NCI-H526 treated with DMSO at 0.1 percent for 48 hours (cell line): ENCODE results near the gene EDEM1.
"Not testable (repeated sequence)": the region's sequence is repeated elsewhere in the genome, so short reads cannot be mapped to it uniquely, and the experiment has no call there.

Experiments
- DNase-seq: peaks from one replicate; lab custom pipeline; 2025; lab: John Stamatoyannopoulos, UW

The EDEM1 gene

GRCh38 chr3:5172018-5172417, 15.5 kb upstream of the EDEM1 start:
- no peak for DNase-seq

- not testable (repeated sequence) for DNase-seq
Observed at GRCh38 chr3:5179036-5179435, 8.5 kb upstream of the EDEM1 start.

DNA sequence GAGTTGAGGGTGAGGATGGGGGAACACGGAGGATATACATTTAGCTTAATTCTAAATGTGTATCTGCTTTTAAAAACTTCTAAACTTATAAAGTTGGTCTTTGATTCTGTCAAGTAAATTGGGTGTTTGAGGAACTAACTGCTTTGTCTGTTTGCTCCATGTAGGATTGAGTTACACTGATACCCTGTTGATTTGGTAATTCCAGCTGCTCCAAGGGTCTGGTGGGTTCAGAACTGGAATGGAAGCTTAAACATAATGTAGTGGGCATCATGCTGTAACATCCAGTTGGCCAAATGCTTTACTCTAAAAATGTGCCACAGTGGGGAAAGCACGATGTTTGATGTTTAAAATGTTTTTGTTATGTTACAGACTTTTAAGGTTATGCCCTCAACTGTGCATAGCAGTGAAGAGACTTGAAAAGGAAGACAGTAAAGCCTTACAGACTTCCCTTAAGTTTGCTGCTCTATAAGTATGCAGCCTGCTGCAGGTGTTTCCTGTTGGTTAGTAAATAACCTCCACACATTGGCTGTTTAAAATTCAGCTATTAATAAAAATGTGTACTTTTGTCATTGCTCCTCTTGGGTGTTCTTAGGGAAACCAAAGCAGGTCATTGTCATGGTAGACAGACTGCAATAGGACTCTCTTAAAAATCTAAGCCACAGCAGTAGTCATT, 5.9 kb upstream of the EDEM1 start:
- DNase-seq = no peak

GRCh38 chr3:5183714-5184113, 3.8 kb upstream of the EDEM1 start:
- DNase-seq = not testable (repeated sequence)

- DNase-seq = no peak
Observed at GRCh38 chr3:5184499-5184898, 3.0 kb upstream of the EDEM1 start.

DNA sequence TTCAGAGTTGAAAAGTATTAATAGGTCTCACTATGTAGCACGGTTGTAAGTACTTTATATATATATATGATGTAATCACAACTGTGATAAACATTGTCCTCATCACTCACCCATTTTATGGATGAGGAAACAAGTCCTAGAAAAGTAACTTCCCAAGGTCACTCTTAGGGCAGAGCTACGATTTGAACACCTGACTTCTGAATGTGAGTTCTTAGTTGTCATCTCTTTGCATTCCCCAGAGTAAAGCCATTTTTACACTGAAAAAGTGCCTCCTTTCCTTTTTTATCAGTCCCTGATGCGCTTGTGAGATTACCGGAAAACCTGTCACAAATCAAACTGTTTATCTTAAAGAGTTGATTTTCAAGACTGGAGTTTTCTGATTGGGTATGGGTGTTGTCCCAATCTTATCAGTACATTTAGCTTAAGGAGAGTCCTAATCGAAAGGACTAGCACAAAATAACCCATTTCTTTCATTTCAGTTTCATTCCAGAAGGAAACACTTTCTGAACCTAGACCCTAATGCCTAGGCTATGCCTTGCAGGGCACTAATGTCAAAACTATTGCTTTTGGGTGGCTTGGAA, 2.3 kb upstream of the EDEM1 start:
- no peak for DNase-seq

DNA sequence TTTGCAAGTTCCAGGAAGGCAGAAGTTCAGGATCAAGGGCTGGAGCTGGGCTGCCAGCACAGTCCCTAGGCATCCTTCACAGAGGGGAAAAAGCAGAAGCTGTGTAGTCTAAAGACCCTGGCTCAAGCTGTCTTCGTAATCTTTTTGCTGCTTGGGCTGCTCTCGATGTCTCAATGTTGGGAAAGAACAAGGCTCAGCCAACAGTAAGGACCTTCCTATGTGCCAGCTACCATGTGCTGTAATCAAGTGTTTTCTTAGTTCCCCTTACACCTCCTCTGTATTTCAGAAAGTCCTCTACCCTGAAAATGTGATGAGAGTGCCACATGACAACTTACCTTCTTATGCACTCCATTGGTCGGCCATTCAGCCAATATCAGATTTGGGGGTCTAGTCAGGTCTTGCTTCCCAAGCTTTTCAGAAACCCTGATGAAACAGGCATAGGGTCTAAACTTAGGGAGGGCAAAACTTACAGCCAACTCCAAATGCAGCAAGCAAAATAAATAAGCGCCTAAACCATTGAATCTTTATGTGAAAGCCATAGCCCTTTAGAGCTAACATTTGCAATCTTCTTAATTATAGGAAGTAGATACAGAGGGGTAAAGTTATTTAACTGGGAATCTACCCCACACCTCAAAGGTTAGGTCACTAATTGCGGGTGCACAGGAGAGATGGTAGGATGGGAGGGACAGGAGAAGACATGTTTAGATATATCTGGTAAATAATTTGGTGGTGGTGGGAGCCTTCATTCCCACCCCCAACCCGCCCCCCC, 1.2 kb upstream of the EDEM1 start:
- DNase-seq = no peak

DNA sequence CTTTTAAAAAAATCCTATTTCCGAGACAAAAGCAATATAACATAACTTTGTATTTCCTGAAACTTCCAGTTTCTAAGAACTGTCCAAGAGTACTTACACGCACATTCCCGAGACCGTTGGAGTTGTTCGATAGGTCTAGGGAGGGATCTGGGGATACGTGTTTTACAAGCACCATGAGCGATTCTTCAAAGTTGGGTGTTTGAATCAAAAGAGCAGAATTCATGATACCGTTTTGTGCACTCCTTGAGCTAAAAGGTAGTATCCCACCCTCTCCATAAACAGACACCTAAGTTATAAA, 700 bp upstream of the EDEM1 start:
- no peak for DNase-seq

DNA sequence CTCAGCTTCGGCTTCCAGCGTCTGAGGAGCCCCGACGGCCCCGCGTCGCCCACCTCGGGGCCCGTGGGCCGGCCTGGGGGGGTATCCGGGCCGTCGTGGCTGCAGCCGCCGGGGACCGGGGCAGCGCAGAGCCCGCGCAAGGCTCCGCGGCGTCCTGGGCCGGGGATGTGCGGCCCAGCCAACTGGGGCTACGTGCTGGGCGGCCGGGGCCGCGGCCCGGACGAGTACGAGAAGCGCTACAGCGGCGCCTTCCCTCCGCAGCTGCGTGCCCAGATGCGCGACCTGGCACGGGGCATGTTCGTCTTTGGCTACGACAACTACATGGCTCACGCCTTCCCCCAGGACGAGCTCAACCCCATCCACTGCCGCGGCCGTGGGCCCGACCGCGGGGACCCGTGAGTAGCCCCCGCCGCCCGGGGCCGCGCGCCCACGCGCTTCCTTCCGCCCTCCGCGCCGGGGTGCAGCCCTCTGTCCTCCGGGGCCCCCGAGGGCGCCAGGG, 462 bp downstream of the EDEM1 start:
- peak; percentile 12 for DNase-seq

GRCh38 chr3:5188419-5189221, 1.1 kb downstream of the EDEM1 start:
- DNase-seq = peak; percentile 27

GRCh38 chr3:5190147-5190791, 2.8 kb downstream of the EDEM1 start:
- DNase-seq = no peak

DNA sequence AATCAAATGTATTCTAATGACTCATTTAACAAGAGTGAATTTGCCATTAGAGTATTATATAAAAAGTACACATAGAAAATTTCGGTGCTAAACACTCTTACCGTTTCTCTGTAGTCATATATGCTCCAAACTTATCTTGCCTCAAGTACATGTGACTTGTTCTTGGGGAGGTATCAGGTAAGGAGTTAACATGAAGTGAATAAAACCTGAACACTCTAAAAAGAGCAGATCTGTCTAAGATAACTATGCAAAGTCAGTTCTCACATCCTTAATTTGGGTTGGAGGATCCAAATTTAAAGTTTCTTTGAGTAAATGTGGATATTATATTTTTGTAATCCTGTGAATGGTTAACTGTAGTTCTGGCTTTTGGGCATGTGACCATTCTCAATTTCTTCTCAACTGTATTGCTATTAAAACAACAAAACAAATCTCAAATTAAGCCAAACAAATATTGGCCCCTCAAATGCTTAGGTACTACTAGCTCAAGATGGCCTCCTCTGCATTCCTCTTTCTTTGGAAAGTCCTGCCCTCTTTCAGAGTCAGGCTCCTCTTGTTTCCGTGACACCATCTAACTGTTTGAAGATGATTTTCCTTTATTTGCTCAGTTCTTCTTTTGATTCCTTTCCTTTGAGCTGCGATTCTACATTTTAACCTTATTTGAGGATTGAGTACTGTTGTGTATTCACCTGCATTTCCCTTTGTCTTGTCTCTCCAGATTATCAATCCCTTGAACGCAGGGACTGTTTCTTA, 4.2 kb downstream of the EDEM1 start:
- no peak for DNase-seq

- no peak for DNase-seq
Observed at GRCh38 chr3:5192571-5193365, 5.3 kb downstream of the EDEM1 start.

GRCh38 chr3:5194341-5194740, 6.8 kb downstream of the EDEM1 start:
- DNase-seq = no peak

DNA sequence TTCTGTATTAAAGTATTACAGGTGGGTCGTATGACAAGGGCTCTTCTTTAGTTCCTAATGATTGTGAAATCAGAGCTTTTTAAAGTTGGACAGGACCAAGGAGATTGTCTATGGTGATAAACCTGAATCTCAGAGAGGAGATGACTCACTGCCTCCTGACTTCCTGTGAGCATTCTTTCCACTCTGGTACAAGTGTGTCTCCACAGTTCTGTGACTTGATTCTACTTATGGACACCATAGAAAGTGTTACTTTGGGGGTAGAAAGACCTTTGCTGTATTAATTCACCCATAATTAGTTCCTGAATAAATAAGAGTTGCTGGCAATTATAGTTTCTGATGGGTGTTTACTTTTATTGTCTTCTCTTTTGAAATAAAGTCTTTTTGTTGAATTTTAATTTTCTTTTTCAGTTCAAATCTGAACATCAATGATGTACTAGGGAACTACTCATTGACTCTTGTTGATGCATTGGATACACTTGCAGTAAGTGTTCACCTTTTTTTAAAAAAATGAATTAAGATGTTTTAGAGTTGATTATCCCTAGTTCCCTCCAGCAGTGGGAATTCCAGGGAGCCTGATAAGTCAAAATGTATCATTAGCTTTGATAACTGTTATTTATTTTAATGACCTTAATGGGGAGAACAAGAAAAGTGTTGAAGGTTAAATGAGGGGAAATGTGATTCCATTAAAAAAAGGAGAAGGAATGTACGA, 7.4 kb downstream of the EDEM1 start:
- DNase-seq = no peak

- no peak for DNase-seq
Observed at GRCh38 chr3:5195605-5196004, 8.1 kb downstream of the EDEM1 start.

- no peak for DNase-seq
Observed at GRCh38 chr3:5197022-5197421, 9.5 kb downstream of the EDEM1 start.

GRCh38 chr3:5197470-5198312, 10.2 kb downstream of the EDEM1 start:
- DNase-seq = no peak

- DNase-seq = no peak
Observed at GRCh38 chr3:5198313-5198677, 10.8 kb downstream of the EDEM1 start.
